ENCODE measurements around the gene SLC26A1. TPM values are rescaled to one million over a fixed set of nuclear protein-coding genes. Genes with fewer than 3 reads are reported as not detected.

The SLC26A1 gene
- total RNA-seq, 4 donors from 2014 or later, result 0.09 to 0.12 TPM; not detected in 2

GRCh38 chr4:1018147-1019020 is 25.2 kb upstream of the SLC26A1 start:
- DNase-seq (ENCODE audit: low spot score) (no peak), ATAC-seq (ENCODE audit: low FRiP score) (no peak)
- no peak for TF ChIP-seq CTCF (IDR thresholded peaks at IDR 0.05)

- TF ChIP-seq CTCF (IDR thresholded peaks at IDR 0.05), result no peak
- DNase-seq (ENCODE audit: low spot score), result no peak
- no peak for ATAC-seq (ENCODE audit: low FRiP score)
Observed at GRCh38 chr4:1017706-1018105, 24.5 kb upstream of the SLC26A1 start.

- no peak for TF ChIP-seq CTCF (IDR thresholded peaks at IDR 0.05)
- ATAC-seq (ENCODE audit: low FRiP score), result no peak
- no peak for DNase-seq (ENCODE audit: low spot score)
Observed at GRCh38 chr4:1017211-1017610, 24.0 kb upstream of the SLC26A1 start.

GRCh38 chr4:1015746-1016145 is 22.5 kb upstream of the SLC26A1 start:
- TF ChIP-seq CTCF (IDR thresholded peaks at IDR 0.05), result no peak
- DNase-seq (ENCODE audit: low spot score), result no peak
- ATAC-seq (ENCODE audit: low FRiP score), result no peak

GRCh38 chr4:1015179-1015578 is 22.0 kb upstream of the SLC26A1 start:
- DNase-seq (ENCODE audit: low spot score) (no peak), ATAC-seq (ENCODE audit: low FRiP score) (no peak)
- TF ChIP-seq CTCF (IDR thresholded peaks at IDR 0.05), result no peak

- DNase-seq (ENCODE audit: low spot score), result no peak
- ATAC-seq (ENCODE audit: low FRiP score), result no peak
- TF ChIP-seq CTCF (IDR thresholded peaks at IDR 0.05), result no peak
Observed at GRCh38 chr4:1014291-1015167, 21.3 kb upstream of the SLC26A1 start.

All from omental fat pad (tissue), 4 donors.